DMS53 (cell line): ENCODE data around the gene GPX4.

ENCODE experiments used
- DNase-seq: peaks from one replicate; lab custom pipeline; 2025; lab: John Stamatoyannopoulos, UW

The GPX4 gene, protein sequence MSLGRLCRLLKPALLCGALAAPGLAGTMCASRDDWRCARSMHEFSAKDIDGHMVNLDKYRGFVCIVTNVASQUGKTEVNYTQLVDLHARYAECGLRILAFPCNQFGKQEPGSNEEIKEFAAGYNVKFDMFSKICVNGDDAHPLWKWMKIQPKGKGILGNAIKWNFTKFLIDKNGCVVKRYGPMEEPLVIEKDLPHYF

DNA sequence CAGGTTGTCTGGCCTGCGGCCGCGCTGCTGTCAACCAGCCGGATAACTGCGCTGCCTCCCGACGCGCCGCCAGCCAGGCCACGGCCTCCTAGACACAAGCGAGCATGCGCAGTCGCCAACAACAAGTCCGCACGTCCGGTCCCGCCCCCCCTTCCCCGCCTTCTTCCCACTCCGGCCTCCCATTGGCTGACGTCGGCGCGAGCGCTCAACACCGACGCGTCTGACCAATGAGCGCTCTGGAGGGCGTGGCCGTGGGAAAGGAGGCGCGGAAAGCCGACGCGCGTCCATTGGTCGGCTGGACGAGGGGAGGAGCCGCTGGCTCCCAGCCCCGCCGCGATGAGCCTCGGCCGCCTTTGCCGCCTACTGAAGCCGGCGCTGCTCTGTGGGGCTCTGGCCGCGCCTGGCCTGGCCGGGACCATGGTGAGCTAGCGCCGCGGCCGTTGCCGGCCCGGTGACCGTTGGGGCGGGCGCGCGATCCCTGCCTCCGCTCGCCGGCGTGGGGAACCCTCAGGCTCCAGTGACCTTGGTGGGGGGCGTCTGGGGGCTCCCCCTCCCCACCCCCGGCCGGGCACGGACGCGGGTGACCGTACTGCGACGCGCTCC lies at the start of gene GPX4:
GPX4 (plus strand) TSS at position 287 of the 603 bp plus-strand sequence; CDS start at position 337, 50 bp downstream.
- DNase-seq: peak; percentile 99

DNA sequence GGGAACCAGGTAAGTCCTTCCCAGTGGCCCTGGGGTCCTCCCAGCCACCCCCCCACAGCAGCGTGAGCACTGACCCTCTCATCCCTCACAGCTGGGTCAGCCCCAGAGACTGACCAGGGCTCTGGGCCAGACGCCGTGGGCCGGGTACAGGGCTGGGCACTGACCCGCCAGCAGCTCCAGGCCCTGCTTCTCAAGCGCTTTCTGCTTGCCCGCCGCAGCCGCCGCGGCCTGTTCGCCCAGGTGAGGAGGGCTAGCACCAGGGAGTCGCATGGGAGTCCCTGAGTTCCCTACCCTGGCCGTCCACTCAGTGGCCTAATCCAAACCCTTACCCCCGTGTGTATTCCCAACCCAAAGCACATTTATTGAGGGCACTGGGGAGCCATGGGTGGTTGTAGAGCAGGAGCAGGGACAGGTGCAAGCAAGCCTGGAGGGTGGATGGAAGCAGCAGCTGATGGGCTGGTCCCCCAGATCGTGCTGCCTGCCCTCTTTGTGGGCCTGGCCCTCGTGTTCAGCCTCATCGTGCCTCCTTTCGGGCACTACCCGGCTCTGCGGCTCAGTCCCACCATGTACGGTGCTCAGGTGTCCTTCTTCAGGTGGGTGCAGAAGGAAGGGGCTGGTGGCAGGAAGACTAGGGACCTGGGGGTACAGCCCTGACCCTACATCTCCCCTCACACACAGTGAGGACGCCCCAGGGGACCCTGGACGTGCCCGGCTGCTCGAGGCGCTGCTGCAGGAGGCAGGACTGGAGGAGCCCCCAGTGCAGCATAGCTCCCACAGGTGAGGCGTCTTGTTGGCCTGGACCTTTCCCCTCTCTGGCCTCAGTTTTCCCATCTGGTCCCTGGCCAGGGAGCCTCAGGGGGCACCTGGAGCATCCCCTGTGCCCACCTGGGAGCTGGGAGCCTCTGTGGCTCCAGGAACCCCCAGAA lies 49.4 kb upstream of the GPX4 start:
- no peak for DNase-seq

DNA sequence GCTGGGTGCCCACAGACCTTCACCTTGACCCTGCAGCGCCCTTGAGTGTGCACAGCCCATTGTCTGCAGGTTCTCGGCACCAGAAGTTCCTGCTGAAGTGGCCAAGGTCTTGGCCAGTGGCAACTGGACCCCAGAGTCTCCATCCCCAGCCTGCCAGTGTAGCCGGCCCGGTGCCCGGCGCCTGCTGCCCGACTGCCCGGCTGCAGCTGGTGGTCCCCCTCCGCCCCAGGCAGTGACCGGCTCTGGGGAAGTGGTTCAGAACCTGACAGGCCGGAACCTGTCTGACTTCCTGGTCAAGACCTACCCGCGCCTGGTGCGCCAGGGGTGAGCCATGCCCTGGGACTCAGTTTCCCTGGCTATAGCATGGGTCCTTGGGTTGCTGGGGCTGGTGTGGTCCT lies 48.8 kb upstream of the GPX4 start:
- no peak for DNase-seq

DNA sequence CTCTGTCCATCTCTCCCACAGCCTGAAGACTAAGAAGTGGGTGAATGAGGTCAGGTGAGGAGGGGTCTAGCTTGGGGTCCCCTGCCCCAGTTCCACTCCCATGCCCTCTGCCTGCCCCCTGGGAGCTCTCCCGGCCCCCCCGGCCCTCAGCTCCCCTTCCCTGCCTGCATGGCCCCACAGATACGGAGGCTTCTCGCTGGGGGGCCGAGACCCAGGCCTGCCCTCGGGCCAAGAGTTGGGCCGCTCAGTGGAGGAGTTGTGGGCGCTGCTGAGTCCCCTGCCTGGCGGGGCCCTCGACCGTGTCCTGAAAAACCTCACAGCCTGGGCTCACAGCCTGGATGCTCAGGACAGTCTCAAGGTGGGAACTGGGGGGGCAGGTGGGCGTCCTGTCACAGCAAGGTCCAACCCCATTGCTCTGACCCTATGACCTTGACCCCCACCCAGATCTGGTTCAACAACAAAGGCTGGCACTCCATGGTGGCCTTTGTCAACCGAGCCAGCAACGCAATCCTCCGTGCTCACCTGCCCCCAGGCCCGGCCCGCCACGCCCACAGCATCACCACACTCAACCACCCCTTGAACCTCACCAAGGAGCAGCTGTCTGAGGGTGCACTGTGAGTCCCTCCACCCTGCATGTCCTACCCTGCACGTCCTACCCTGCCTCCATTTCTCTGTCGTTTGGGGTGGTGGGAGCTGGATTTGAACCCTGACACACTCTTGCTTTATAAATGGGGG lies 47.7 kb upstream of the GPX4 start:
- DNase-seq: no peak

DNA sequence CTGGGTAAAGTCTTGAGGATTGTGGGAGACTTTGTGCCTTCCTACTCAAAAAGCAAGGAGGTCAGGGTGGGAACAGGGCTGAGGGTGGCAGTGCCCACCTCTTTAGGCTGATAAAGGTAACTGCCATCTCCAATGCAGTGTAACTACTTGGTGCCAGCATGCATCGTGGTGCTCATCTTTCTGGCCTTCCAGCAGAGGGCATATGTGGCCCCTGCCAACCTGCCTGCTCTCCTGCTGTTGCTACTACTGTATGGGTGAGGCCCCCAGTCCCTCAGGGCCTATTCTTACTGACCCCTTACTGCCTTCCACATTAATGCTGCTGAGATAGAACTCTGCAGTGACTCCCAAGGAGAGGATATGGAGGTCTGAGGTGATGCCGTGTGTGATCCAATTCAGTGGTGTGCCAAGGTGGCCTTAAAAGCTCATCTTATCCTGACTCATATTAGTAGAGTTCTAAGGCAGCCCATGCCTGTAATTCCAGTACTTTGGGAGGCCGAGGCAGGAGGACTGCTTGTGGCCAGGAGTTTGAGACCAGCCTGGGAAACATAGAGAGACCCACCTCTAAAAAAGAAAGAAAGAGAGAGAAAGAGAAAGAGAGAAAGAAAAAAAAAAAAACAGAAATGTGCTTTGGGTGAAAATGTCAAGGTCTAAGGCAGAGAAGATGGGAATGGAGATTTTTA lies 46.5 kb upstream of the GPX4 start:
- peak; percentile 86 for DNase-seq

DNA sequence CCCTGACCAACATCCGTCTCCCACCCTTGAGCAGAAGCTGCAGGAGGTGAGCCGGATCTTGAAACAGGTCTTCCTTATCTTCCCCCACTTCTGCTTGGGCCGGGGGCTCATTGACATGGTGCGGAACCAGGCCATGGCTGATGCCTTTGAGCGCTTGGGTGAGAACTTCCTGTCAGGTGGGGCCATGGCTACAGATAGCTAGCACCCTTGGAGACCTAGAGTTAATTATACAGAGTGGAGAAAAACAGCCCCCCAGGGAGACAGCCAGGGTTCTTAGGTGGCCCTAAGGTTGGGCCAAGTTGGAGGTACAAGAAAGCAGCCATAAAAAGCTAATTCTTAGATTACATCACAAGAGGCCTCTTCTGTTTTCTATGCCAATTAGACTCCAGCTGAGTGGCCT lies 45.7 kb upstream of the GPX4 start:
- no peak for DNase-seq

DNA sequence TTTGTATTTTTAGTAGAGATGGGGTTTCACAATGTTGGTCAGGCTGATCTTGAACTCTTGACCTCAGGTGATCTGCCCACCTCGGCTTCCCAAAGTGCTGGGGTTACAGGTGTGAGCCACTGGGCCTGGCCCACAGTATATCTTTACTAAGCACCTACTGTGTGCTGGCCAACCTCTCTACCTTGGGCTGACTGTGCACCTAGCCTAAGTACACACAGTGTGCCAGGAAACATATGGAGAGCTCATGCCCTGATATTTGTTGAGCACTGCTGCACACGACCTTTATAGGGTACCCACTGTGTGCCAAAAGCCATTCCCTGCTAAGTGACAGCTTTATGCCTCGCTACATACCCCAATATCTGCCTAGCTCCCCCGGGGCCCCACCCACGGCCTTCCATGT lies 43.1 kb upstream of the GPX4 start:
- no peak for DNase-seq

DNA sequence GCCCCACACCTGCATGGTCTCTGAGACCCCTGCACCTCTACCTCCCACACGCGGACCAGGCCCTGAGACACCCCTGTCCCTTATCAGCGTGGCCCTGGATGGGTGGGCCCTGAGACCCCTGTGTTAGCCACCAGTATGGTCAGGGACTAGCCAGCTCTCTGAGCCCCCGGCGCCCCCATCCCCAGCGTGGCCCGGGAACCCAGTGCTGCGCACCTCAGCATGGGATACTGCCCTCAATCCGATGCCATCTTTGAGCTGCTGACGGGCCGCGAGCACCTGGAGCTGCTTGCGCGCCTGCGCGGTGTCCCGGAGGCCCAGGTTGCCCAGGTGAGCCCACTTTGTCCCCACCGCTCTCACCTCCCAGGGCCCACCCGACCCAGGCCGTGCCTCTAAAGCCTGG lies 41.8 kb upstream of the GPX4 start:
- no peak for DNase-seq

DNA sequence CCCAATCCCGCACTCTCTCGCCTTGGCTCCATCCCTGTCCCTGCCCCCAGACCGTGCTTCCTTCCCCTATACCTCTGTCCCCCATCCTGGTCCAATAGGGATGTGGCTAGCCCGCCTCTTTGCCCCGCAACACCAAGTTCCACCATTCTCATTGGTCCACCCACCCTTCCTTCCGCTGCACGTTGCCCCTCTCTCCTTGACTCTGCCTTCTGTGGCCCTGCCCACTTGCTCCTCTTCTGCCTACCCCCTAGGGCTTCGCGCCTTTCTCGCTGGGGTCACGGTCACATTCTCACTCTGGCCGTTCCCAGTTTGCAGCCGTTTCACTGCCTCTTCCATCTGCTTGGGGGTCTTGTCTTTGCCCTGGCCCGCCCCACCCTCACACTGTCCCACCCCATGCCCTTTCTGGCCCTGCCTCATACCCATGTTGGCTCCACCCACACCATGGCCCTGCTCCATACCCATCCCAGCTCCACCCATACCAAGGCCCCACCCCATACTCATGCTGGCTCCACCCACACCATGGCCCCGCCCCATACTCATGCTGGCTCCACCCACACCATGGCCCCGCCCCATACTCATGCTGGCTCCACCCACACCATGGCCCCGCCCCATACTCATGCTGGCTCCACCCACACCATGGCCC lies 41.3 kb upstream of the GPX4 start:
- no peak for DNase-seq

DNA sequence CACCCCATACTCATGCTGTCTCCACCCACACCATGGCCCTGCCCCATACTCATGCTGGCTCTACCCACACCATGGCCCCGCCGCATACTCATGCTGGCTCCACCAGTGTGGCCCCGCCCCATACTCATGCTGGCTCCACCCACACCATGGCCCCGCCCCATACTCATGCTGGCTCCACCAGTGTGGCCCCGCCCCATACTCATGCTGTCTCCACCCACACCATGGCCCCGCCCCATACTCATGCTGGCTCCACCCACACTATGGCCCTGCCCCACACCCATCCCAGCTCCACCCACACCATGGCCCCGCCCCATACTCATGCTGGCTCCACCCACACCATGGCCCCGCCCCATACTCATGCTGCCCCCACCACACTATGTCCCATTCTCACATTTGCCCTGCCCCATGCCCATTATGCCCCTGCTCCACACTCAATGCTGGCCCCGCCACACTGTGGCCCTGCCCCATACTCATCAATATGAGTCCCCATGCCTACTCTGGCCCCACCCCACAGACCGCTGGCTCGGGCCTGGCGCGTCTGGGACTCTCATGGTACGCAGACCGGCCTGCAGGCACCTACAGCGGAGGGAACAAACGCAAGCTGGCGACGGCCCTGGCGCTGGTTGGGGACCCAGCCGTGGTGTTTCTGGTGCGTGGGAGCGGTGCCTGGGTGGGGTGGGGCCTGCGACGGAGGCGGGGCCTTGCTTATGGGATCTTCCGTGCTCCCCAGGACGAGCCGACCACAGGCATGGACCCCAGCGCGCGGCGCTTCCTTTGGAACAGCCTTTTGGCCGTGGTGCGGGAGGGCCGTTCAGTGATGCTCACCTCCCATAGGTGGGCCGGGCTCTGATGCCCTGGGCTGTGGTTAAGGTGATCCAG lies 40.5 kb upstream of the GPX4 start:
- peak; percentile 56 for DNase-seq

DNA sequence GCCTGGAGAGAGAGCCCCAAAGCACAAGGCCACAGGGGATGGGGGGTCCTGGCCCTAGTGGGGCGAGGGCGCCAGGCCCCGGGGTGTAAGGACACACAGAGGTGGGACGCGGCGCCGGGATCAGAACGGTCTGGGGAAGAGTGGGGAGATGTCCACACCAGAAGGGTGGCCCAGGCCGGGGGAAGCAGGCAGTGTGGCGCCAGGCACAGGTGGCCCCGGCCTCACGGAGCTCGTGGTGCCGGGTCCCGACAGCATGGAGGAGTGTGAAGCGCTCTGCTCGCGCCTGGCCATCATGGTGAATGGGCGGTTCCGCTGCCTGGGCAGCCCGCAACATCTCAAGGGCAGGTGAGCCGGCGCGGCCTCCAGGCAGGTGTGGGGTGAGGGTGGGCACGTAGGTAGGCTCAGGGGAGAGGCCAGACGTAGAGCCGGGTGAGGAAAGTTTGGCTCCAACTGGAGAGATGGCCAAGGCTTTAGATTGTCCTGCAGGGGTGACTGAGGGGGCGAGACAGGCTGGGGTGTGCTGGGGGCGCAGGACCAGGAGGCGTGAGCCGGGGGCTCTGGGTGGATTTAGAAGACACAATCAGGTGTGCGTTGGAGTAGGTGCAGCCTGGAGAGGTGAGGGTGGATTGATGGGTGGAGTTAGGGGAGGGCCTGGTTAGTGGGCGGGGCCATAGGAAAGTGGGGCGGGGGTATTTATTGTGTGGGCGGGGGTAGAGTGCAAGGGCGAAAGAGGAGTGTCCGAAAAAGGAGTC lies 39.7 kb upstream of the GPX4 start:
- DNase-seq: peak; percentile 55

DNA sequence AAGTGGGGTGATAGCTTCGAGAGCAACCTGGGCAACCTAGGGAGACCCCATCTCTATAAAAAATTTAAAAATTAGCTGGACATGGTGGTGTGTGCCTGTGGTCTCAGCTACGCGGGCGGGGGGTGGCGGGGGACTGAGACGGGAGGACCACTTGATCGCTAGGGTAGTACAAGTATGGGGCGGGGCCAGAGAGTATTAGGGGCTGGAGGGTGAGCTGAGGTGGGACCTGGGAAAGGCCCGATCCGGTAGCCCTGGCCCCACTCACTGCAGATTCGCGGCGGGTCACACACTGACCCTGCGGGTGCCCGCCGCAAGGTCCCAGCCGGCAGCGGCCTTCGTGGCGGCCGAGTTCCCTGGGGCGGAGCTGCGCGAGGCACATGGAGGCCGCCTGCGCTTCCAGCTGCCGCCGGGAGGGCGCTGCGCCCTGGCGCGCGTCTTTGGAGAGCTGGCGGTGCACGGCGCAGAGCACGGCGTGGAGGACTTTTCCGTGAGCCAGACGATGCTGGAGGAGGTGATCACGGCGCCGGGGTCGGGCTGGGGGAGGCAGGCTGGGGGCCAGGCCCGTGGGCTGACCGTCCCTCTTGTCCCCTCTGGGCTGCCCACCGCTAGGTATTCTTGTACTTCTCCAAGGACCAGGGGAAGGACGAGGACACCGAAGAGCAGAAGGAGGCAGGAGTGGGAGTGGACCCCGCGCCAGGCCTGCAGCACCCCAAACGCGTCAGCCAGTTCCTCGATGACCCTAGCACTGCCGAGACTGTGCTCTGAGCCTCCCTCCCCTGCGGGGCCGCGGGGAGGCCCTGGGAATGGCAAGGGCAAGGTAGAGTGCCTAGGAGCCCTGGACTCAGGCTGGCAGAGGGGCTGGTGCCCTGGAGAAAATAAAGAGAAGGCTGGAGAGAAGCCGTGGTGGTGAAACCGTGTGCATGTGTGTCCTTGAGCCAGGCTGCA lies 38.9 kb upstream of the GPX4 start:
- DNase-seq: peak; percentile 83

DNA sequence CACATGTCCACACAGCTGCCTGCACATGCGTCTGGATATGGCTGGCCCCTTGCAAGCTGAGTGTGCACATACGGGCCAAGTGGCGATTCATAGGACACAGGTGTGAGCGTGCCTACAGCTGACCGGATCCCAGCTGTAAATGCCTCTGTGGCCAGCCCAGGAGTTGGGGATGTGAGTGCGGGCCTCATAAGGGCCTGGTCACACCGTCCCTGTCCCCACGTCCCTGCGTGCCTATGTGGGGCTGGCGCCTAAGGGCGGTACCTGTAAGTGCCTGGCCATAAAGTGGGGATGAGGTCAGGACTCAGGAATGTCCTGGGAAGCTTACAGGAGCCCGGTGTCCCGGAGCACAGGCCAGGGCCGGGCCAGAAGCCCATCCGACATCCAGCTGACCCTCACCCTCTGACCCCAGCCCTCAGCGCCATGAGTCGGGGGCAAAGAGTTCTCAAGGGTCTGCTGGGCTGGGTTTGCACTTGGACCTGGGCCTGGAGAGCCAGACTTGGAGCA lies 38.1 kb upstream of the GPX4 start:
- DNase-seq: peak; percentile 75

DNA sequence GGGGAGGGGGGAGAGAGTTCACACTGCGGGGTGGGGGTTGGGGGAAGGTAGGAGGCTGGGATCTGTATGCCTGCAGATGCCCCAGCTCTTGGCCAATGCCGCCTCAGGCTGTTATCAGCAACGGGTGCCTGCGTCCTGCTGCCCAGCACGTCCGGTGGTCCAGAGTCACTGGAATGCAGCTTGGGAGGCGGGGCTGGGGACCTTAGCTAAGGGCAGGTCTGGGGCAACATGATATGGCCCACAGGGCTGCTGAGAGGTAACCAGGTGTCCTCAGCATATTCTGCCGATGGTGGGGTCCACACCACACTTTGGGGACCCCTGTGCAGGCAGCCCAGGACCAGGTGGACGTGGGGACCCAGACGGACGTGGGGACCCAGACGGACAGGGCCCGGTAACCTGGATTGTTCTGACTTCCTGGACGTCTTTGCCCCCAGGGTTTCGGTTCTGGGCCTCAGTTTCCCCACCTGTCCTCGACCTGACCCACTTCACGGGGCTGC lies 37.5 kb upstream of the GPX4 start:
- no peak for DNase-seq

DNA sequence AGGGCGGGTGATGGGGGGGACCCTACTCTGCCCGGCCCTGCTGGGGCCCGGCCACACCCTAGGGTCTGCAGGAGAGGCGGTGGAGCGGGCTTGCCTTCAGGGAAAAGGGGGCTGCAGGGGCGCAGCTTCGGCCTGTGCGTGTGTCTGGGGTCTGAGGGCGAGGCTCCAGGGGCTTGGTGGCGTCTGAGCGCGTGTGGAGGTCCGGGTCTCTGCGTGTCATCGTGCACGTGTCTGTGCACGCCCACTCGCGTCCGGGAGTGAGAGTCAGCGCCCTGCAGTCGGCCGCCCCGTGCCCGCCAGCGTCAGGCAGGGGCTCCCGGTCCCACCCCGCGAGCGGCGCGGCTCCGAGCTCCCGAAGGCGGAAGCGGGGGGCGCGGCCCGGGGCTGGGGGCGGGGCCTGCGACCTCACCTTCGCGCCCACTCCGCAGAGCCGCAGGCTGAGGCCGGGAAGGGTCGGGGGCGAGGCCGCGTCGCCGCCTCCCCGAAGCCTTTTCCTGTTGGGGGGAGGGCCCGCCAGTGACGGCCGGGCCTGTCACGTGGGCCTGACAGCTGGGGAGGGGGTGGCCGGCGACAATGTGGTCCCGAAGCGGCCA lies 37.0 kb upstream of the GPX4 start, which contains the start of gene ARHGAP45:
ARHGAP45 (plus strand) TSS at position 420 of the 593 bp plus-strand sequence. CDS start 239 bp downstream, outside the sequence.
- peak; percentile 45 for DNase-seq

DNA sequence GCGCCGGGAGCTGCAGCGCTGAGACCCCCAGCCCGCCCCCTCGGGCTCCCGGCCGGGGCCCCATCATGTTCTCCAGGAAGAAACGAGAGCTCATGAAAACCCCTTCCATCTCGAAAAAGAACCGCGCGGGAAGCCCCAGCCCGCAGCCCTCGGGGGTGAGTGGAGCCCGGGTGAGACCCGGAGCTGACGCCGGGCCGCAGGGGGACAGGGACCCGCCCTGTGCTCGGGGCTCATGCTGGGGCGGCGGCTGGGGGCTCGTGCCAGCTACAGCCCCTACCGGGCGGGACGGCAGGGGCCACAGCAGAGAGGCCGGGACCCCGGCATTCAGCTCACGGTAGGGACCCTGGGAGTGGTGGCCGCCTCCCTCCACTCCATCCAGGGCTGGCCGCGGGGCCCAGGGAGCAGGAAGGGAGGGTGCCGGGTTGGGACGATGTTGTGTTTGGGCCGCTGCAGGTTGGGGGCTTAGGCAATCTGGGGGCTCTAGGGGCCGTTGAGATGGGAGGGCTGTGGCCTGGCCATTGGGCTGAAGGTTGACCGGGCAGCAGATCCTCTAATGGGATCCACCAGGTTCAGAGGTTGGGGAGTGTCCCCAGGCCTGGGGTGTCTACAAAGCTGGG lies 36.3 kb upstream of the GPX4 start:
- peak; percentile 40 for DNase-seq
